Dedifferentiated amniotic fluid mesenchymal stem cell (primary cell): ENCODE data around the gene CELSR2.
A peak's percentile ranks its signal among the peaks of the same experiment; 100 is the strongest.

Experiments
- DNase-seq: peaks from one replicate; pipeline ENCODE4 v3.0.0-alpha.2; 2016; ENCODE audit errors: extremely low spot score

Gene CELSR2

DNA sequence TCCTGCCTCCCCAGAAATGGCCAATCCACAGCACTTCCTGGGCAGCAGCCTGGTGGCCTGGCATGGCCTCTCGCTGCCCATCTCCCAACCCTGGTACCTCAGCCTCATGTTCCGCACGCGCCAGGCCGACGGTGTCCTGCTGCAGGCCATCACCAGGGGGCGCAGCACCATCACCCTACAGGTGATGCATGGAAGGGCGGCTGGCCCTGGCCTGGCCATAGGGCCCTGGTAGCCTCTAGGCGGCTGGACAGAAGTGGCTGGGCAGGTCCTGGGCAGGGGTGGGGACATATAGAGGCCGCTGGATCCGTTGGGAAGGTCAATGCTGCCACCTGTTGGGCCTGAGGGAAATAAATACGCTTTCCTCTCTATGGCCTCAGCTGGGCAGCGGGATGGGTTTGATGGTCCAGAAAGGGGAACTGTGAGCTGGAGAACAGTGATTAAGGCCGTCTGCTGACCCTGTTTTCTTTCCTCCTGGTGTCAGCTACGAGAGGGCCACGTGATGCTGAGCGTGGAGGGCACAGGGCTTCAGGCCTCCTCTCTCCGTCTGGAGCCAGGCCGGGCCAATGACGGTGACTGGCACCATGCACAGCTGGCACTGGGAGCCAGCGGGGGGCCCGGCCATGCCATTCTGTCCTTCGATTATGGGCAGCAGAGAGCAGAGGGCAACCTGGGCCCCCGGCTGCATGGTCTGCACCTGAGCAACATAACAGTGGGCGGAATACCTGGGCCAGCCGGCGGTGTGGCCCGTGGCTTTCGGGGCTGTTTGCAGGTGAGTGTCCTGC lies 14.4 kb downstream of the CELSR2 start:
- peak; percentile 43 for DNase-seq

DNA sequence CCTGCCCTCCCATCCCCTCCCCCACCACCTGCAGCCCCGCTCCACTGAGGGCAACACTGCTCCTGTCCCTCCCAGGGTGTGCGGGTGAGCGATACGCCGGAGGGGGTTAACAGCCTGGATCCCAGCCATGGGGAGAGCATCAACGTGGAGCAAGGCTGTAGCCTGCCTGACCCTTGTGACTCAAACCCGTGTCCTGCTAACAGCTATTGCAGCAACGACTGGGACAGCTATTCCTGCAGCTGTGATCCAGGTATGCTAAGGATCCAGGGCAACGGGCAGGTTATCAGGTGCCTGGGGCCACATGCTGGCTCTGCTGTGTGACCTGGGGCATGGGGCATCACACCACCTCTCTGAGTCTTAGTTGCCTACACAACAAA lies 15.0 kb downstream of the CELSR2 start:
- no peak for DNase-seq

DNA sequence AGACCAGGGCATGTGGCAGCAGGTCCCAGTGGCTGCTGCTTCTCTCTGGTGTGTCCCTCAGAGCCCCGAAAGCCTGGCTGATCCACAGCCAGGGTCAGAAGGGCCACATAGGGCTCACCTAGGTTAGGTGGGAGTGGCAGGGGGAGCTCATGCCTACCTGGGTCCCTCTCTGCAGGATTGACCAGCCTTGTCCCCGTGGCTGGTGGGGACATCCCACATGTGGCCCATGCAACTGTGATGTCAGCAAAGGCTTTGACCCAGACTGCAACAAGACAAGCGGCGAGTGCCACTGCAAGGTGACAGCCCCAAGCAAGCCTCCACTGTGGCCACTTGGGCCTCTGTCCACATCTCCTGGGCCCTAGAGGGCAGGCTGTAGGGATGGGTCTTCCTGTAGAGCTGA lies 15.7 kb downstream of the CELSR2 start:
- no peak for DNase-seq

DNA sequence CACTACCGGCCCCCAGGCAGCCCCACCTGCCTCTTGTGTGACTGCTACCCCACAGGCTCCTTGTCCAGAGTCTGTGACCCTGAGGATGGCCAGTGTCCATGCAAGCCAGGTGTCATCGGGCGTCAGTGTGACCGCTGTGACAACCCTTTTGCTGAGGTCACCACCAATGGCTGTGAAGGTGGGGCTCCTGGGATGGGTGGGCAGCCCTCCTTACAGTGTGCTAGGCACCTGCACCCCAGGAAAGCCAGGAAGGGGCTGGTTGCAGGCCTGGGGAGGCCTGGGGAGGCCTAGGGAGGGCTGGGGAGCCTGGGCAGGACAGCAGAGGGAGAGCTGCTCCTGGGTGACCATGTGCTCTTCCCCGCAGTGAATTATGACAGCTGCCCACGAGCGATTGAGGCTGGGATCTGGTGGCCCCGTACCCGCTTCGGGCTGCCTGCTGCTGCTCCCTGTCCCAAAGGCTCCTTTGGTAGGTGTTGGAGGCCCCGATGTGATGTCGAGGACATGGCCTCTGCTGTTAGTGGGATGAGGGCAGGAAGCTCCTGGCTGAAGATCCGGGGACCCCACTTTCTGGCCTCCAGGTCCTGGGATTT lies 16.5 kb downstream of the CELSR2 start:
- DNase-seq = no peak

DNA sequence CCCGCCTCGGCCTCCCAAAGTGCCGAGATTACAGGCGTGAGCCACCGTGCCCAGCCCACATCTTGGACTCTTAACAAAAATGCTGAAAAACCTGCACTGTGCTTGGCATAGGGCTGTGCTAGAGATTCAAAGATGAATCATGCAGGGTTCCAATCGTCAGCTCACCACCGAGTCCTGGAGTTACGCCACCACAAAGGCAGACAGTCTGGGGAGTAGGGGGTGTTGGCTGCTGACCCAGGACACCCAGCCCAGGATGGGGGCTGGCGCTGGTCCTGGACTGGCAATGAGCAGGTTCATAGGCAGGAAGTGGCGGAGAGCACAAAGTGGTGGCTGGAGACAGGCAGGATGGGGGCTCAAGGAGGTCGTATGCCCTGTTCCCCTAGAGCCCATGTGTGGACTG lies 17.6 kb downstream of the CELSR2 start:
- no peak for DNase-seq

DNA sequence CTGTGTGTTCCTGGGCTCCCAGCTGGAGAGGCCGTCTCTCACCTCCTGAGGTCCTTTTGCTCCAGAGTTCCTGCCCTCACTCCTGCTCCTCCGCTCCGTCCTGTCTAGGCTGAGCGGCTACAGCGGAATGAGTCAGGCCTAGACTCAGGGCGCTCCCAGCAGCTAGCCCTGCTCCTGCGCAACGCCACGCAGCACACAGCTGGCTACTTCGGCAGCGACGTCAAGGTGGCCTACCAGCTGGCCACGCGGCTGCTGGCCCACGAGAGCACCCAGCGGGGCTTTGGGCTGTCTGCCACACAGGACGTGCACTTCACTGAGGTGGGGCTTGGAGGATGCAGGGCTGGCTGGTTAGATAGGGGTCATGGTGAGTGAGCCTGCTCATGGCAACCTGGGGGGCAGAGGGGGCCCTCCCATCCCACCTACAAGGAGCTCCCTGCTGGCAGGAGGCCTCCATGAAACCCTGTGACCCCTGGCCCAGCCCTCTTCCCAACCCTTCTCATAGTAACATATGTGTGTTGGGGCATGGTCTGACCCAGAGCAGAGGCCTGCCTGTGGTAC lies 18.5 kb downstream of the CELSR2 start:
- no peak for DNase-seq

DNA sequence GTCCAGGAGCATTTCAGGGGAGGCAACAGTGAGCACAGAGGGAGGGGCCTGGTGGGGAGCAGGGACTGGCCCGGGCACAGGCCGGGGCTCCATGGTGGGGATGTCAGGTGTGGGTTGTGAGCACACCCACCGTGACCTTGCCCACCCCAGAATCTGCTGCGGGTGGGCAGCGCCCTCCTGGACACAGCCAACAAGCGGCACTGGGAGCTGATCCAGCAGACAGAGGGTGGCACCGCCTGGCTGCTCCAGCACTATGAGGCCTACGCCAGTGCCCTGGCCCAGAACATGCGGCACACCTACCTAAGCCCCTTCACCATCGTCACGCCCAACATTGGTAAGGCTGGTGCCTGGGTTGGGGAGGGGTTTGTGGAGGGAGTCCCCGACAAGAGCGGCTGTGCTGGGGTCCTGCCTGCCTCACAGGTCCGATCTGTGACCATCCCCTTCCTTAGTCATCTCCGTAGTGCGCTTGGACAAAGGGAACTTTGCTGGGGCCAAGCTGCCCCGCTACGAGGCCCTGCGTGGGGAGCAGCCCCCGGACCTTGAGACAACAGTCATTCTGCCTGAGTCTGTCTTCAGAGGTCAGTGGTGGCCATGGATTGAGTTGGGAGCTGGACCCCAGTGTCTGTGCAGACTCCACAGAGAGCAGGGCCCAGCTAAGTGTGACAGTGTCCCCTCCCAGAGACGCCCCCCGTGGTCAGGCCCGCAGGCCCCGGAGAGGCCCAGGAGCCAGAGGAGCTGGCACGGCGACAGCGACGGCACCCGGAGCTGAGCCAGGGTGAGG lies 19.3 kb downstream of the CELSR2 start:
- DNase-seq = no peak

DNA sequence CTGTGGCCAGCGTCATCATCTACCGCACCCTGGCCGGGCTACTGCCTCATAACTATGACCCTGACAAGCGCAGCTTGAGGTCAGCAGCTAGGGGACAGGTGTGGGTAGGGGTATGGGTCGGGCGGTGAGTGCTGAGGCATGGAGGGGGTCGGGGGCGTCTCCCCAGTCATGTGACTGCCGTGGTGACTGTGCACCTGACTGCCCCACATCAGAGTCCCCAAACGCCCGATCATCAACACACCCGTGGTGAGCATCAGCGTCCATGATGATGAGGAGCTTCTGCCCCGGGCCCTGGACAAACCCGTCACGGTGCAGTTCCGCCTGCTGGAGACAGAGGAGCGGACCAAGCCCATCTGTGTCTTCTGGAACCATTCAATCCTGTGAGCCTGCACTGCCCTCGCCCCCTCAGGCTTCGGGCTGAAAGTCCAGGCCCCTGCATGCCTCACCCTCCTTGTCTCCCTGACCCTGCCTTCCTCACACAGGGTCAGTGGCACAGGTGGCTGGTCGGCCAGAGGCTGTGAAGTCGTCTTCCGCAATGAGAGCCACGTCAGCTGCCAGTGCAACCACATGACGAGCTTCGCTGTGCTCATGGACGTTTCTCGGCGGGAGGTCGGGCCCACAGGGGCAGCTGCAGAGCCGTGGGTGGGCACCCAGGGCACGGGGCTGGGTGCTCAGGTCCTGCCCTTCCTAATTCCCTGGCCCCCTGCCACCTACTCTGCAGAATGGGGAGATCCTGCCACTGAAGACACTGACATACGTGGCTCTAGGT lies 20.1 kb downstream of the CELSR2 start:
- no peak for DNase-seq

DNA sequence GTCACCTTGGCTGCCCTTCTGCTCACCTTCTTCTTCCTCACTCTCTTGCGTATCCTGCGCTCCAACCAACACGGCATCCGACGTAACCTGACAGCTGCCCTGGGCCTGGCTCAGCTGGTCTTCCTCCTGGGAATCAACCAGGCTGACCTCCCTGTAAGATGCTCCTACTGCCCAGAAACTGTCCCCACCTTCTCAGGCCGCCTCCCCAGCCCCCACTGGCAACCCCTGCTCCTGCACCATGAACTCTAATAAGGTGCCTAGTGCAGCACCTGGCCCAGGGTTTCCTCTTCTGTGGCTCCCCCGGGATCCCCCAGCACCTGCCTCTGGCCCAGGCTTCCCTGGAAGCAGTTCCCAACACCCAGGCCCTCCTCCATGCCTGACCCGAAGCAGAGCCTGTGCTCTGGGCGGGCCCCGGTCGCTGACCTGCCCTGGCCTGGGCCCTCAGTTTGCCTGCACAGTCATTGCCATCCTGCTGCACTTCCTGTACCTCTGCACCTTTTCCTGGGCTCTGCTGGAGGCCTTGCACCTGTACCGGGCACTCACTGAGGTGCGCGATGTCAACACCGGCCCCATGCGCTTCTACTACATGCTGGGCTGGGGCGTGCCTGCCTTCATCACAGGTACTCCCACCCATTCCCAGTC lies 20.8 kb downstream of the CELSR2 start:
- DNase-seq = no peak

DNA sequence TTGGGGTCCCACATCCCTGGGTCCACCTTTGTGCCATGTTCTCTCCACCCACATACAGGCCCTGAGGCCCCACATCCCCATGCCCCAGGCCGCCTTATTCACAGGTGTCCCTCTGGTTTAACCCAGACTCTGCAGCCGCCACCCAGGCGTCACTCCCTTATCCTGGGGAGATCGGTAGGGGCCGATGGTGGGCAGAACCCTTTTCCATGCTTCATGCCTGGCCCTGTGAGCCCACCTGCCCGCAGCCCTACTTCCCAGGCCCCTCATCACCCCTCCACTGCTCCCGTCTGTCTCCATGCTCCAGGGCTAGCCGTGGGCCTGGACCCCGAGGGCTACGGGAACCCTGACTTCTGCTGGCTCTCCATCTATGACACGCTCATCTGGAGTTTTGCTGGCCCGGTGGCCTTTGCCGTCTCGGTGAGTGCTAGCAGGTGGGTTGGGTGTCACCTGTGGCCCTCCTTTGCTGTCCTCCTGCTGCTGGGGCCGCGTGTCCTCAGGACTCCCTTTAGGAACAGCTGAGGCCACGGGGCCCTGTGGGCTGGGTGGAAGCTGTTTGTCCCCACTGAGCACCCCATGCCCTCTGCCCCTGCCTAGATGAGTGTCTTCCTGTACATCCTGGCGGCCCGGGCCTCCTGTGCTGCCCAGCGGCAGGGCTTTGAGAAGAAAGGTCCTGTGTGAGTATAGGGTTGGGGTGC lies 21.4 kb downstream of the CELSR2 start:
- DNase-seq = no peak

DNA sequence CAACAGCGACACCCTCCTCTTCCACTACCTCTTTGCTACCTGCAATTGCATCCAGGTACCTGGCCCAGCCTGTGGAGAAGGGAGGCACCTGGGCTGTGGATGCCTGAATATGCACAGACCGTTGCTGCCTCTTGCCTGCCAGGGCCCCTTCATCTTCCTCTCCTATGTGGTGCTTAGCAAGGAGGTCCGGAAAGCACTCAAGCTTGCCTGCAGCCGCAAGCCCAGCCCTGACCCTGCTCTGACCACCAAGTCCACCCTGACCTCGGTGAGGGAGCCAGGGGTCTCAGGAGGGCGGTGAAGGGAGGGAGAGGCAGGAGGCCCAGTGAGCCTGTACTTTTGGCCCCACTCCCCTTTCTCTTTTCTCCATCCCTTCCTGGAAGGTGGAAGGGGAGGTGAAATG lies 22.1 kb downstream of the CELSR2 start:
- DNase-seq = no peak

DNA sequence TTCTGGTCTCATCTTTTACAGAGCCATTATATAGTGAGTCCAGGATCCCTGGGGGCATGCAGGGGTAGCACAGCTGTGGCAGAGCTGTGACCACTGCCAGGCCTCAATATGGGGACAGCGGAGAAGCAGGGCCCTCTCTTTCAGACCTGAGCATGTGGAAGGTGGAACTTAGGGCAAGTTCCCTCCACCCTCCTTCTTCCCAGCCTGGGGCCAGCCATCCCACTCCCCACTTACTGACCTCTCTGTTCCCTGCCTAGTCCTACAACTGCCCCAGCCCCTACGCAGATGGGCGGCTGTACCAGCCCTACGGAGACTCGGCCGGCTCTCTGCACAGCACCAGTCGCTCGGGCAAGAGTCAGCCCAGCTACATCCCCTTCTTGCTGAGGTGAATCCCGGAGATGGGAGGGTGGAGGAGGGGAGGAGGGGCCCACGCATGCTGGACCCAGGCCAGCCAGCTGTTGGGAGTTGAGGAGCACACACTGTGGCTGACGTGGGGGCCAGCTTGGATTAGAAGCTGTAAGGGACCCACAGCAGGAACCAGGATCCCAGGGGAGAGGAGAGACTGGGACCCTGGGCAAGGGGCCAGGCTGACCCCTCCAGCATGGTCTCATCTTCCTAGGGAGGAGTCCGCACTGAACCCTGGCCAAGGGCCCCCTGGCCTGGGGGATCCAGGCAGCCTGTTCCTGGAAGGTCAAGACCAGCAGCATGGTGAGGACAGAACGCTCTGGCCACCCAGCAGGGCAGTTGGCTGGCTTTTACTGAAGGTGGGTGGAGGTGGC lies 22.9 kb downstream of the CELSR2 start:
- DNase-seq = no peak

DNA sequence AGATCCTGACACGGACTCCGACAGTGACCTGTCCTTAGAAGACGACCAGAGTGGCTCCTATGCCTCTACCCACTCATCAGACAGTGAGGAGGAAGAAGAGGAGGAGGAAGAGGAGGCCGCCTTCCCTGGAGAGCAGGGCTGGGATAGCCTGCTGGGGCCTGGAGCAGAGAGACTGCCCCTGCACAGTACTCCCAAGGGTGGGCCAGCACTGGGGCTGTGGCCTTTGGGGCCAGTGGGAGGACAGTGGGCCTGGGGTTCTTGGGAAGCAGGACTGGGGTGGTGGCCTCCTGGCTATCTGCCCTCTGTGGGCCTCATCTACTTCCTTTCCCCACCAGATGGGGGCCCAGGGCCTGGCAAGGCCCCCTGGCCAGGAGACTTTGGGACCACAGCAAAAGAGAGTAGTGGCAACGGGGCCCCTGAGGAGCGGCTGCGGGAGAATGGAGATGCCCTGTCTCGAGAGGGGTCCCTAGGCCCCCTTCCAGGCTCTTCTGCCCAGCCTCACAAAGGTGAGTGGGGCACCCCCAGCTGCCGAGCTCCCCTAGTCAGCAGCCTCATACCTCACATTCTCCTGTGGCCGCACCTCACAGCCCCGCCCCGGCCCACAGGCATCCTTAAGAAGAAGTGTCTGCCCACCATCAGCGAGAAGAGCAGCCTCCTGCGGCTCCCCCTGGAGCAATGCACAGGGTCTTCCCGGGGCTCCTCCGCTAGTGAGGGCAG lies 23.6 kb downstream of the CELSR2 start:
- DNase-seq = no peak

DNA sequence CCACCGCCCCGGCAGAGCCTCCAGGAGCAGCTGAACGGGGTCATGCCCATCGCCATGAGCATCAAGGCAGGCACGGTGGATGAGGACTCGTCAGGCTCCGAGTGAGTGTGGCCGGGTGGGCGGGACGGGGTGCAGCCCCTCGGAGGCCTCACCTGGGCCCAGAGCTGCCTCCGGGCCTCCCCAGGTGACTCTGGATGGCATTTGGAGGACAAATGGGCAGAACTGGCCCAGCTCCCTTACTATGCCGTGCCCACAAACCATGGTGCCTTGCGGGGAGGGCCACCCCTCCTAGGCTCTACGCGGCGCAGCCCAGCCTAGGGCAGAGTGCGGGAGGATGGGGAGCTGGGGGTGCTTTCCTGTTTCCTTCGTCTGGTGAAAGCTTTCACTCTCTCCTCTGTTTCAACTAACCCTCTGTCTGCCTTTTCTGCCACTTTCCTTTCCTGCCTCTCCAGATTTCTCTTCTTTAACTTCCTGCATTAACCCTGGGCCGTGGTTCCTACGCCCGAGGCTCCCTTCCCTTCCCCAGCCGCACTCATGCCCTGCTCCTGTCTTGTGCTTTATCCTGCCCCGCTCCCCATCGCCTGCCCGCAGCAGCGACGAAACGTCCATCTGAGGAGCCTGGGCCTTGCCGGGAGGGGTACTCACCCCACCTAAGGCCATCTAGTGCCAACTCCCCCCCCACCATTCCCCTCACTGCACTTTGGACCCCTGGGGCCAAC lies 24.4 kb downstream of the CELSR2 start:
- no peak for DNase-seq

DNA sequence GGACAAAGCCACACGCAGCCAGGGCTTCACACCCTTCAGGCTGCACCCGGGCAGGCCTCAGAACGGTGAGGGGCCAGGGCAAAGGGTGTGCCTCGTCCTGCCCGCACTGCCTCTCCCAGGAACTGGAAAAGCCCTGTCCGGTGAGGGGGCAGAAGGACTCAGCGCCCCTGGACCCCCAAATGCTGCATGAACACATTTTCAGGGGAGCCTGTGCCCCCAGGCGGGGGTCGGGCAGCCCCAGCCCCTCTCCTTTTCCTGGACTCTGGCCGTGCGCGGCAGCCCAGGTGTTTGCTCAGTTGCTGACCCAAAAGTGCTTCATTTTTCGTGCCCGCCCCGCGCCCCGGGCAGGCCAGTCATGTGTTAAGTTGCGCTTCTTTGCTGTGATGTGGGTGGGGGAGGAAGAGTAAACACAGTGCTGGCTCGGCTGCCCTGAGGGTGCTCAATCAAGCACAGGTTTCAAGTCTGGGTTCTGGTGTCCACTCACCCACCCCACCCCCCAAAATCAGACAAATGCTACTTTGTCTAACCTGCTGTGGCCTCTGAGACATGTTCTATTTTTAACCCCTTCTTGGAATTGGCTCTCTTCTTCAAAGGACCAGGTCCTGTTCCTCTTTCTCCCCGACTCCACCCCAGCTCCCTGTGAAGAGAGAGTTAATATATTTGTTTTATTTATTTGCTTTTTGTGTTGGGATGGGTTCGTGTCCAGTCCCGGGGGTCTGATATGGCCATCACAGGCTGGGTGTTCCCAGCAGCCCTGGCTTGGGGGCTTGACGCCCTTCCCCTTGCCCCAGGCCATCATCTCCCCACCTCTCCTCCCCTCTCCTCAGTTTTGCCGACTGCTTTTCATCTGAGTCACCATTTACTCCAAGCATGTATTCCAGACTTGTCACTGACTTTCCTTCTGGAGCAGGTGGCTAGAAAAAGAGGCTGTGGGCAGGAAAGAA lies 25.5 kb downstream of the CELSR2 start:
- peak; percentile 26 for DNase-seq

DNA sequence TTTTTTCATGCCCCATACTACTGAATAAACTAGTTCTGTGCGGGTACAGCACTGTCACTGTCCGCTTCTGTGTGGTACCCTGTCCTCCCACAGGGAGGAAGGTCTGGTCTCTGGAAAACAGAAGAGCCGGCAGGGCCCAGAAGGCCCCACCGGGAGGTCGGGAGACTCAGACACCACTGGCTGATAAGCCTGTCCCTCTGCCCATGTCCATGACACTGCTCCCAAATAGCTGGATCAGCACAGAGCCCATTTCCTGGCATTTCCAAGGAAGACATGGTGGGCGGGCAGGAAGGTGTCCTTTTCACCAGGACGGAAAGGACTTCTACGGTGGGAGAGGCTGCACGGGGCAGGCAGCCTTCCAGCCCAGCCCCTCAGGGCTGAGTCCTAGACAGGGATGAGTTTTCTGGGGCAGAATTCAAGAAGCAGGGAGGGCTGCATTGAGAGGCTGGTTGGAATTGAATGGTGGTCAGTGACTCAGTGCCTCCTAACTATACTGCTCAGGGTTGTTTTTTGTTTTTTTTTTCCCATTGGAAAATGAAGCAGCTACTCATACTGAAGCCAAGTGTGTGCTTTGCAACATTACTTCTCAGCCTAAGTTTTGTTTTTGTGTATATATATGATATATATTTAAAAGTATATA lies 26.5 kb downstream of the CELSR2 start:
- DNase-seq = no peak
